Measurements from ENCODE around the gene TMOD1. TPM values are rescaled to one million over a fixed set of nuclear protein-coding genes. Genes with fewer than 3 reads are reported as not detected.

Gene TMOD1
- total RNA-seq, 1 experiment from 2014 or later, result not detected

DNA sequence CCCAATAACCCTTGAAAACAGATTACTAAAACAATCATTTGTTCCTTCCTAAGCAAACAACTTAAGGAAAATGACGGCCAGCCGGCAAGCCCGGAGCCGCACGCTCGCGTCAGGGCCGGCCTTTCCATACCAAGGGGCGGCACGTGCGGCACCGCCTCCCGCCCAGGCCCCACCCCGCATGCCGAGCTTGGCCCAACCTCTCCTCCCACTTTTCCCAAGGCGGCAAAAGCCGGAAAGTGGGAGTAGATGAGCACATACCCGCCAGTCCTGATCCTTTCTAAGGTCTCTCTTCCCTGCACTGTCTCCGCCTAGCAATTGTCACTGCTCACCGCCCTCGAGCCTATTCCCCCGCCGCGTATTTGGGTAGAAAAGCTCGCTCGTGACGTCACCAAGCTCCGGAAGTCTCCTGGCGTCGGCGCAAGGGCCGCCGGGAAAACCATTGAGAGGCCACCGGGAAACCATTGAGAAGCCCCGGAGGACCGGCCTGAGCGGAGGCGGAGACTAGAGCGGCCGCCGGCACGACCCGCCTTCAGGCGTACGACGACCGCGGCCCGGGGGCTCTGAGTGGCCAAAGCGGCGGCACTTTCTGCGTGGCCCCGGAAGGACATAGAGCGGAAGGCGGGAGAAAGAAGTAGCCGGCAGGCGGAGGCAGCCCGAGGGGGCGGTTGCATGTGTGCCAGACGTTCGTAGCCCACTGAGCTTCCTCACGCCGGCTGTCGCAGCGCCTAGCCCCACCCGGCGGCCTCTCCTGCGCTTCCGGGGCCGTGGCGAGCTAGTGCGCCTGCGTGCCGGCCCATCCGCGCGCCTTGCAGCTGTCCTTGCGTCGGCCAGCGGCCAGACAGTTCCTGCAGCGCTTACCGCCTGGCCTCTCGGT is 131.8 kb downstream of the TMOD1 start, which contains the start of the genes NCBP1 and TSTD2:
Gene NCBP1, plus strand, starts transcription at position 837 of the 874 bp plus-strand sequence. CDS start 61 bp downstream, outside the sequence.
Gene TSTD2, minus strand, starts transcription at position 384 of the 874 bp plus-strand sequence. CDS start 5,806 bp downstream, outside the sequence.
- peak; percentile 99 for DNase-seq (ENCODE audit: low spot score)

DNA sequence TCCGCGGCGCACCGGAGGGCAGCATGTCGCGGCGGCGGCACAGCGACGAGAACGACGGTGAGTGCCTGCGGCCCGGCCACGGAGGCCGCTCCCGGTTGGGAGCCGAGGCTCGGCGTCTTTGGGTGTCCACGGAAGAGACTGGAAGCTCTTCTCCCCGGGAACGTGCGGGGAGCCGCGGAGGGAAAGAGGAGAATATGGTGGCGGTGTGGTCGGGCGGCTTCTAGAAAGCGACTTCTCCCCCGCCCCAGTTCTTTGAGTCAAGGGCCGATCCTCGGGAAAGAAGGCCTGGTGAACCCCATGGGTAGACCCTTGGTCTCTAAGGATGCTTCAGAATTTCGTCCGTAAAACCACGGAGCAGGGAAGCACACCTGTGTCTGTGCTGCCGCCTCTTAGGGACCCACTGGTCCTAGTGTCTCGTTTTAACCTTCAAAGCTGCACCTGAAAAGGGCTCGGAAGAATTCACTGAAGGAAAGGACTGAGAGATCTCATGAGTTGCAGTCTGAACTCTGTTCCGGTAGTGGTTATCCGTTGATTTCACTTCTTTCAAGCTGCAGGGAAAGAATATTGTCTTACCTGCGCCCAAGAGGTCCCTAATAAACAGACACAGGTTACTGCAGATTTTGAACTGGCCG is 132.5 kb downstream of the TMOD1 start:
- peak; percentile 45 for DNase-seq (ENCODE audit: low spot score)

DNA sequence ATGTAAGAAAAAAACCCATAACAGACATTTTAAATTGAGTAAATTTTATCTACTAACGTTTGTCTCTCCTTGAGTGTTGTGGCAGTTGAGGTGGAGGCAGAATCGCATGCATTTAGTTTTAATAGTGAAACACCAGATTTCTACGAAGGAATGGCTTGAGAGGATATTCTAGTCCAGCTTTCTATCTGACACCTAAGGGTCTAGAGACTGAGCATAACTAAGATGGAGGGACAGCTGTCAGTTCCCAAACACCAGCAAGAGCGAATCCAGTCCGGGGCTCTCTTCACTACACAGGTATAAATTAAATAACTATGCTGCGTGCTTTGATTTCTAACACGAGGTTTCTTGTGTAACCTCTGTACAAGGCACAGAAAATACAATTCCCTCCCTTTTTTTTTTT is 133.6 kb downstream of the TMOD1 start:
- DNase-seq (ENCODE audit: low spot score), result no peak

DNA sequence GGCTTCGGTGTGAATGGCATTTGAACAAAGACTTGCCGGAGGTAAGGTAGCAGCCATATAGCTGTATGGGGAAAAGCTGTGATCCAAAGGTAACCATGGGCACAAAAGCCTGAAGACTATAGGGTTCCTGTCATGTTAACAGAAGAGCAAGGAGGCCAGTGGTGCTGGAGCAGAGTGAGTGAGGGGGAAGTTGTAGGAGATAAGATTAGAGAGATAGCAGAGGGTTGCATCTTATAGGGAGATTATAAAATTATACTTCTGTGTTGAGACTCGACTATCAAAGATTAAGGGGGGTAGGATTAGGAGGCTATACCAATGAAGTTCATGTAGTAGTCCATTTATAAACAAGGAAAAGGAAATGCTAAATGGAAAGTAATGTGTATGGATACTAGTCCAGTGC is 135.4 kb downstream of the TMOD1 start:
- no peak for DNase-seq (ENCODE audit: low spot score)

DNA sequence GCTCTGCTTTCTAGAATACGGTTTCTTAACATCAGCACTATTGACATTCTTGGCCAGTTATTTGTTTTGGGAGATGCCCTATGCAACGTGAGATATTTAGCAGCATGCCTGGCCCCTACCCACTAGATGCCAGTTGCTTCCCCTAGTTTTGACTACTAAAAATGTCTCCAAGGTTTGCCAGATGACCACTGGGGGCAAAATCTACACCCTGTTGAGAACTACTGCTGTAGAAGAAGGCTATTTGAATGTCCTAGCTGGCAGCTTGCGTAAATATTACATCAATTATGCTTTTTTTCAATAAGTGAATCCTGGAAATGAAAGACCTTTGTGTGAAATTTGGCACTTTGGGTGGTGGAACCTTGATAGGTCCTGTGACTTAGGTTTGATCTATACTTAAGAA is 137.2 kb downstream of the TMOD1 start:
- peak; percentile 16 for DNase-seq (ENCODE audit: low spot score)

DNA sequence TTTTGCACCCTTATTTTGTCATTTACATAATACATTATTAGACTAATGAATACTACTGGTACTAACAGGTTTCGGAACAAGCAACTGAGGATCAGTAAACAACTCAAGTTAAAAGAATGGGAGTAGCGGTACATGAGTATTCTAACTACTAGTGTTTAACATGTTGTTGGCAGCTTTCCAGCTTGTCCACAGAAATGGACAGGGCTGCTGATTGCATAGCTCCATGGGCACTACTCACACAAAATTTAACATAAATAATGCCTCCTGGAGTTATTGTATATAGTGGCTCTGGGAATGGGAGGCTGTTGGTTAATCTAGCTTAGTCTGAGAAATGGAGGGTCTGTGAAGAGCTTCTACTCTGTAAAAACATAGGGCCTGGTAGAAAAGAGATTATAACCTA is 138.9 kb downstream of the TMOD1 start:
- no peak for DNase-seq (ENCODE audit: low spot score)

DNA sequence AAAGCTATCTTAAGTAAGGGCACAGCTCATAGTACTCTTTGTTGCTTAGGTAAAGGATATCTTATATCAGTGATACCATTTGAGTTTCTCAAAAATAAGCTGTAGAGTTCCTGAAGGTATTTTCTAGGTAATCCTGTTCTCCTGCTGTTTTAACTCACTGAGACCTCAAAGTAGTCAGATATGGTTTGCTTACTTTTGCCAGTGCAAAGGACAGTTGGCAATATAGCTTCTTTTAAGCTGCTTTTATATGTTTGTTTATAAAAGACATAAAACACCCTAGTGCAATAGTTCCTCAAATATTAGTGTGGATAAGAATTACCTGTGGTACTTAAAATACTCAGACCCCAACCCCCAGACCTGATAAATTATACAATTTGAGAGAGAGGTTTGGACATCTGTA is 144.3 kb downstream of the TMOD1 start:
- DNase-seq (ENCODE audit: low spot score), result no peak

DNA sequence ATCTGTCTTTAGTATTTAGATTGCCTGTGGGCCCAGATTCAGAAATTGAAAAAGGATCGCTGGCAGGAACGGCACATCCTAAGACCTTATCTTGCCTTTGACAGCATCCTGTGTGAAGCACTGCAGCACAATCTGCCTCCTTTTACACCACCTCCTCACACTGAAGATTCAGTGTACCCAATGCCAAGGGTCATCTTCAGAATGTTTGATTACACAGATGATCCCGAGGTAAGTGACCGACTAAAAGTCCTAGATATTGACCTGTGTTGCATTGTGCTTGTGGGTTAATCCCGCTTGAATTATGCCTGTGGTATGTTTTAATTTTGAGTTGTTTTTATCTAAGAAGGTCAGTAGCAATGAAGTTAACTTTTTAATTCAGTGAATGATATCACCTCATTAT is 146.5 kb downstream of the TMOD1 start:
- no peak for DNase-seq (ENCODE audit: low spot score)

Other genes starting within 250 kb of the TMOD1 start
- 0.13 TPM in 1 of 2 replicates, not detected in the other for gene CCDC180, start 194.0 kb upstream of the TMOD1 start, total RNA-seq (2014; rRNA removed; shearing (Covaris generic))
- gene TDRD7, start 89.6 kb upstream of the TMOD1 start, total RNA-seq (2014; rRNA removed; shearing (Covaris generic)), result 7.3 and 8.7 TPM in 2 replicates
- gene TSTD2, start 131.7 kb downstream of the TMOD1 start, total RNA-seq (2014; rRNA removed; shearing (Covaris generic)), result 10.0 and 10.6 TPM in 2 replicates
- 25.9 and 27.9 TPM in 2 replicates for gene NCBP1, start 132.2 kb downstream of the TMOD1 start, total RNA-seq (2014; rRNA removed; shearing (Covaris generic))
- 5.7 and 7.1 TPM in 2 replicates for gene XPA, start 195.7 kb downstream of the TMOD1 start, total RNA-seq (2014; rRNA removed; shearing (Covaris generic))